Lung (tissue), 12 donors: ENCODE results near the gene SRR. TPM values are rescaled to one million over a fixed set of nuclear protein-coding genes. Genes with fewer than 3 reads are reported as not detected.

Experiments used
- ATAC-seq: fragments of 200-7000 bp; cut with Tn5 transposase; one replicate; pipeline ENCODE4 v1.9.1; 2020; ENCODE audit warnings: moderate number of reproducible peaks; ENCODE audit not compliant: insufficient read depth, low FRiP score
- DNase-seq, 3 donors: peaks; one replicate each; pipeline ENCODE4 v3.0.0-alpha.2; 2013 to 2017
- H3K27ac ChIP-seq, 2 donors: one replicate each; pipeline ENCODE4 v1.5.1; 2013; ENCODE audit warnings: mild to moderate bottlenecking in 2 of 2, moderate library complexity in 2 of 2, control low read depth in 1 of 2, inconsistent platforms in 1 of 2, low read depth in 1 of 2, low read length in 1 of 2
- H3K27me3 ChIP-seq, 3 donors: one replicate each; pipeline ENCODE4 v1.5.1; 2013; ENCODE audit warnings: low read length in 2 of 3; ENCODE audit not compliant: control insufficient read depth in 3 of 3, insufficient read depth in 3 of 3
- H3K36me3 ChIP-seq, 4 donors: one replicate each; pipeline ENCODE4 v1.5.1; 2013; ENCODE audit warnings: low read length in 4 of 4, mild to moderate bottlenecking in 1 of 4, moderate library complexity in 1 of 4; ENCODE audit not compliant: control insufficient read depth in 4 of 4, insufficient read depth in 4 of 4
- H3K4me1 ChIP-seq, 5 donors: one replicate each; pipeline ENCODE4 v1.5.1; 2013; ENCODE audit warnings: low read length in 5 of 5, mild to moderate bottlenecking in 2 of 5, moderate library complexity in 1 of 5; ENCODE audit not compliant: control insufficient read depth in 5 of 5, insufficient read depth in 5 of 5
- H3K4me3 ChIP-seq: one replicate; pipeline ENCODE4 v1.5.1; 2013; ENCODE audit warnings: mild to moderate bottlenecking, control low read depth, moderate library complexity
- H3K9ac ChIP-seq, 2 donors: one replicate each; pipeline ENCODE4 v1.5.1; 2013; ENCODE audit warnings: low read length in 2 of 2, control low read depth in 1 of 2; ENCODE audit not compliant: insufficient read depth in 1 of 2
- H3K9me3 ChIP-seq, 4 donors: one replicate each; pipeline ENCODE4 v1.5.1; 2013; ENCODE audit warnings: low read length in 3 of 4, mild to moderate bottlenecking in 1 of 4, moderate library complexity in 1 of 4; ENCODE audit not compliant: control insufficient read depth in 4 of 4, insufficient read depth in 3 of 4
- CTCF ChIP-seq: IDR thresholded peaks from 2 replicates; pipeline ENCODE4 v1.5.1; 2012; ENCODE audit warnings: mild to moderate bottlenecking; ENCODE audit errors: control extremely low read depth, extremely low read depth
- WGBS, 2 donors: extraction: QIAGEN DNeasy Blood & Tissue Kit; methylation state at CpG; one replicate each; pipeline ENCODE4 v1.1.7; 2013; 5-methylcytosine and 5-hydroxymethylcytosine counted together
- polyA plus RNA-seq, 2 donors: library from polyadenylated mRNA; stranded (reverse); fragments of 200-250 nt; gene quantifications; one replicate each; pipeline ENCODE4 v1.2.1, GENCODE V29; 2013
- total RNA-seq, 2 donors: library from RNA; depleted of rRNA in 1 of 2; stranded (reverse); fragments of >200 nt in 1 of 2; gene quantifications; one replicate each; pipeline ENCODE4 v1.2.1, GENCODE V29; 2014 to 2021
- donor health status: control.
- donor health status: control.
- donor health status: Bipolar disorder and iron deficiency.
- donor health status: healthy.
- donor health status: DM: yes; HTN: yes; CAD: no.

The SRR gene
- total and polyA plus RNA-seq, 4 donors: 5.0 to 17.3 (median 7.8) TPM

- 93 to 94% methylated on average over 26 of the region's 26 CpGs for WGBS, 2 donors
- DNase-seq: no peak
- TF ChIP-seq CTCF: no peak
- peaks cover 0 to 22% (median 3%) of the 10 kb centered on the region in 5 donors for H3K4me1 ChIP-seq
- no peak overlapping the region for H3K4me3 ChIP-seq
- no peak overlapping the region for H3K9ac ChIP-seq
- no peaks in the 10 kb centered on the region for H3K27me3 ChIP-seq
- H3K9me3 ChIP-seq: no peaks in the 10 kb centered on the region
- H3K36me3 ChIP-seq: peaks cover 0 to 48% (median 8%) of the 10 kb centered on the region in 4 donors
- ATAC-seq: no peak
- no peak overlapping the region for H3K27ac ChIP-seq
Measured at GRCh38 chr17:2366747-2367494, 63.2 kb downstream of the SRR start.

- no peak overlapping the region for H3K9ac ChIP-seq
- ATAC-seq: no peak
- peaks cover 0 to 56% (median 7%) of the 10 kb centered on the region in 4 donors for H3K36me3 ChIP-seq
- WGBS, 2 donors: 78 to 92% methylated on average over 8 of the region's 8 CpGs
- DNase-seq: no peak
- no peaks in the 10 kb centered on the region for H3K9me3 ChIP-seq
- H3K4me3 ChIP-seq: no peak overlapping the region
- H3K27ac ChIP-seq: no peak overlapping the region
- peaks cover 0 to 22% (median 3%) of the 10 kb centered on the region in 5 donors for H3K4me1 ChIP-seq
- H3K27me3 ChIP-seq: no peaks in the 10 kb centered on the region
- no peak for TF ChIP-seq CTCF
Measured at GRCh38 chr17:2368359-2368758, 64.6 kb downstream of the SRR start.

- Histone ChIP-seq H3K4me1 (peaks cover 0 to 16% (median 3%) of the 10 kb centered on the region in 5 donors), H3K9ac (no peak overlapping the region), H3K36me3 (peaks cover 0 to 55% (median 6%) of the 10 kb centered on the region in 4 donors), H3K9me3 (no peaks in the 10 kb centered on the region), H3K4me3 (no peak overlapping the region), H3K27me3 (no peaks in the 10 kb centered on the region), H3K27ac (no peak overlapping the region)
- ATAC-seq (no peak), DNase-seq (peak in 2 of 3 donors; percentile 30 to 64)
- WGBS, 2 donors: 42 to 70% methylated on average over 5 of the region's 5 CpGs
- TF ChIP-seq CTCF: no peak
Measured at GRCh38 chr17:2369039-2369438, 65.3 kb downstream of the SRR start.
